ENCODE measurements around the gene PWWP2A. TPM values are rescaled to one million over a fixed set of nuclear protein-coding genes. Genes with fewer than 3 reads are reported as not detected.

Gene PWWP2A
- total and polyA plus RNA-seq, 2 experiments from 2014 or later, result 51.5 to 81.6 TPM

GRCh38 chr5:160159991-160160792 lies 40.9 kb upstream of the PWWP2A start (continued):
- TF ChIP-seq, protein P1, sequence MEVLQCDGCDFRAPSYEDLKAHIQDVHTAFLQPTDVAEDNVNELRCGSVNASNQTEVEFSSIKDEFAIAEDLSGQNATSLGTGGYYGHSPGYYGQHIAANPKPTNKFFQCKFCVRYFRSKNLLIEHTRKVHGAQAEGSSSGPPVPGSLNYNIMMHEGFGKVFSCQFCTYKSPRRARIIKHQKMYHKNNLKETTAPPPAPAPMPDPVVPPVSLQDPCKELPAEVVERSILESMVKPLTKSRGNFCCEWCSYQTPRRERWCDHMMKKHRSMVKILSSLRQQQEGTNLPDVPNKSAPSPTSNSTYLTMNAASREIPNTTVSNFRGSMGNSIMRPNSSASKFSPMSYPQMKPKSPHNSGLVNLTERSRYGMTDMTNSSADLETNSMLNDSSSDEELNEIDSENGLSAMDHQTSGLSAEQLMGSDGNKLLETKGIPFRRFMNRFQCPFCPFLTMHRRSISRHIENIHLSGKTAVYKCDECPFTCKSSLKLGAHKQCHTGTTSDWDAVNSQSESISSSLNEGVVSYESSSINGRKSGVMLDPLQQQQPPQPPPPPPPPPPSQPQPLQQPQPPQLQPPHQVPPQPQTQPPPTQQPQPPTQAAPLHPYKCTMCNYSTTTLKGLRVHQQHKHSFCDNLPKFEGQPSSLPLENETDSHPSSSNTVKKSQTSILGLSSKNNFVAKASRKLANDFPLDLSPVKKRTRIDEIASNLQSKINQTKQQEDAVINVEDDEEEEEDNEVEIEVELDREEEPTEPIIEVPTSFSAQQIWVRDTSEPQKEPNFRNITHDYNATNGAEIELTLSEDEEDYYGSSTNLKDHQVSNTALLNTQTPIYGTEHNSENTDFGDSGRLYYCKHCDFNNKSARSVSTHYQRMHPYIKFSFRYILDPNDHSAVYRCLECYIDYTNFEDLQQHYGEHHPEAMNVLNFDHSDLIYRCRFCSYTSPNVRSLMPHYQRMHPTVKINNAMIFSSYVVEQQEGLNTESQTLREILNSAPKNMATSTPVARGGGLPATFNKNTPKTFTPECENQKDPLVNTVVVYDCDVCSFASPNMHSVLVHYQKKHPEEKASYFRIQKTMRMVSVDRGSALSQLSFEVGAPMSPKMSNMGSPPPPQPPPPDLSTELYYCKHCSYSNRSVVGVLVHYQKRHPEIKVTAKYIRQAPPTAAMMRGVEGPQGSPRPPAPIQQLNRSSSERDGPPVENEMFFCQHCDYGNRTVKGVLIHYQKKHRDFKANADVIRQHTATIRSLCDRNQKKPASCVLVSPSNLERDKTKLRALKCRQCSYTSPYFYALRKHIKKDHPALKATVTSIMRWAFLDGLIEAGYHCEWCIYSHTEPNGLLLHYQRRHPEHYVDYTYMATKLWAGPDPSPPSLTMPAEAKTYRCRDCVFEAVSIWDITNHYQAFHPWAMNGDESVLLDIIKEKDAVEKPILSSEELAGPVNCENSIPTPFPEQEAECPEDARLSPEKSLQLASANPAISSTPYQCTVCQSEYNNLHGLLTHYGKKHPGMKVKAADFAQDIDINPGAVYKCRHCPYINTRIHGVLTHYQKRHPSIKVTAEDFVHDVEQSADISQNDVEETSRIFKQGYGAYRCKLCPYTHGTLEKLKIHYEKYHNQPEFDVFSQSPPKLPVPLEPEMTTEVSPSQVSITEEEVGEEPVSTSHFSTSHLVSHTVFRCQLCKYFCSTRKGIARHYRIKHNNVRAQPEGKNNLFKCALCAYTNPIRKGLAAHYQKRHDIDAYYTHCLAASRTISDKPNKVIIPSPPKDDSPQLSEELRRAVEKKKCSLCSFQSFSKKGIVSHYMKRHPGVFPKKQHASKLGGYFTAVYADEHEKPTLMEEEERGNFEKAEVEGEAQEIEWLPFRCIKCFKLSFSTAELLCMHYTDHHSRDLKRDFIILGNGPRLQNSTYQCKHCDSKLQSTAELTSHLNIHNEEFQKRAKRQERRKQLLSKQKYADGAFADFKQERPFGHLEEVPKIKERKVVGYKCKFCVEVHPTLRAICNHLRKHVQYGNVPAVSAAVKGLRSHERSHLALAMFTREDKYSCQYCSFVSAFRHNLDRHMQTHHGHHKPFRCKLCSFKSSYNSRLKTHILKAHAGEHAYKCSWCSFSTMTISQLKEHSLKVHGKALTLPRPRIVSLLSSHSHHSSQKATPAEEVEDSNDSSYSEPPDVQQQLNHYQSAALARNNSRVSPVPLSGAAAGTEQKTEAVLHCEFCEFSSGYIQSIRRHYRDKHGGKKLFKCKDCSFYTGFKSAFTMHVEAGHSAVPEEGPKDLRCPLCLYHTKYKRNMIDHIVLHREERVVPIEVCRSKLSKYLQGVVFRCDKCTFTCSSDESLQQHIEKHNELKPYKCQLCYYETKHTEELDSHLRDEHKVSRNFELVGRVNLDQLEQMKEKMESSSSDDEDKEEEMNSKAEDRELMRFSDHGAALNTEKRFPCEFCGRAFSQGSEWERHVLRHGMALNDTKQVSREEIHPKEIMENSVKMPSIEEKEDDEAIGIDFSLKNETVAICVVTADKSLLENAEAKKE (CRISPR knock-in tag; IDR thresholded peaks at IDR 0.05), result peak; percentile 55; the same call in 1 of the 2 replicates

DNA sequence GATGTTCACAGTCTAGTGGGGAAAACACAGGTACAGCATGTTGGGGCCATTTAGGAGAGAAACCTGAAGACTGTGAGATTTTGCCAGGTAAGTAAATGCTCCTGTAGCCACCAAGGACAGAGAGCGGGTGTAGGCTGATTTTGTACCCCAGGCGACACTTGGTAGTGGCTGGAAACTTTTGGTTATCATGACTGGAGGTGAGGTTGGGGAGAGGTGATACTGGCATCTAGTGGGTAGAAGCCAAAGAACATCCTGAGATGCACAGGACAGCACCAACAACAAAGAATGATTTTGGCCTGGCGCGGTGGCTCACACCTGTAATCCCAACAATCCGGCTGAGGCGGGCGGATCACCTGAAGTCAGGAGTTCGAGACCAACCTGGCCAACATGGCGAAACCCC lies 38.8 kb upstream of the PWWP2A start:
- H3K4me3 ChIP-seq, result no peak overlapping the region
- H3K4me3 Mint-ChIP-seq, result no peak overlapping the region
- DNase-seq (ENCODE audit: low spot score) (peak; percentile 54), ATAC-seq (peak; percentile 21)
- no peak overlapping the region; the same call in 1 of the 2 replicates for H3K27ac Mint-ChIP-seq
- peak overlapping the region; percentile 94; the same call in 1 of the 2 replicates for H3K27ac ChIP-seq (ENCODE audit: low read depth)
- 0 out of 3 replicates have a peak, but pooled peaks cover under 1% of the 10 kb centered on the region for H3K36me3 Mint-ChIP-seq (ENCODE audit: low read depth)
- no peak overlapping the region for H3K4me2 ChIP-seq
- no peaks in the 10 kb centered on the region for H4K20me1 ChIP-seq (replicated peaks; ENCODE audit: insufficient read depth)
- no peak overlapping the region for H2AFZ ChIP-seq
- peaks cover 15% of the 10 kb centered on the region for H3K4me1 ChIP-seq (ENCODE audit: insufficient read depth)
- TF ChIP-seq, protein P1 (CRISPR knock-in tag; IDR thresholded peaks at IDR 0.05), result no peak
- TF ChIP-seq CTCF (conservative IDR thresholded peaks at IDR 0.05; ENCODE audit: low read depth in 2 of 2), result peak; percentile 27 to 69; a peak in 3 of 4 replicates
- no peaks in the 10 kb centered on the region for H3K36me3 ChIP-seq (ENCODE audit: insufficient read depth)
- no peaks in the 10 kb centered on the region for H3K79me2 ChIP-seq (replicated peaks; ENCODE audit: insufficient read depth)
- no peaks in the 10 kb centered on the region for H3K9me2 ChIP-seq (ENCODE audit: insufficient read depth)
- peaks cover 23% of the 10 kb centered on the region for H3K4me1 Mint-ChIP-seq
- no peaks in the 10 kb centered on the region for H3K27me3 Mint-ChIP-seq (ENCODE audit: insufficient read depth, low read depth, poor library complexity)
- no peaks in the 10 kb centered on the region for H3K9me3 Mint-ChIP-seq
- peaks cover 17% of the 10 kb centered on the region for H3F3A ChIP-seq (replicated peaks; ENCODE audit: low read depth)
- no peaks in the 10 kb centered on the region for H3K27me3 ChIP-seq (ENCODE audit: insufficient read depth)
